SH-SY5Y (cell line): ENCODE results near the gene PCDH10.

ENCODE experiments used
- GATA2 ChIP-seq: IDR thresholded peaks from 2 replicates; pipeline ENCODE4 v1.6.1; 2011; ENCODE audit warnings: mild to moderate bottlenecking, low read depth, low read length
- GATA3 ChIP-seq: IDR thresholded peaks from 2 replicates; pipeline ENCODE4 v1.6.1; 2011; ENCODE audit warnings: low read depth, mild to moderate bottlenecking, low read length, moderate library complexity

DNA sequence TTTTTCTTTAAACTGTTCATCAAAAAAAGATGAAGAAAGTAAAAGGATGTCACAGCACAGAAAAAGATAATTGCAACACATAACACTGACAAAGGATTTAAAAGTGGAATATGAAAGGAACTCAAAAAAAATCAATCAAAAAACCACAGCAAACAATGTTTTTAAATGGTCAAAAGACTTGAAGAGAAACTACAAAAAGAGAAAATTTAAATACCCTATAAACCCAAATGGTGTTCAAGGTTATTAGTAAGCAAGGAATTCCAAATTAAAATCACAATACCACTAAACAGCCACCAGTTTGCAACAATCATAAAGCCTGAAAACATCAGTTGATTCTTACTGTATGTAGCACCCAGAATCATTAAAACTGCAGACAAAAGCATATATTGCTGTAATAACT is 36.5 kb upstream of the PCDH10 start:
- TF ChIP-seq GATA2: no peak
- no peak for TF ChIP-seq GATA3
